ENCODE data around the gene SH2D2A.

DNA sequence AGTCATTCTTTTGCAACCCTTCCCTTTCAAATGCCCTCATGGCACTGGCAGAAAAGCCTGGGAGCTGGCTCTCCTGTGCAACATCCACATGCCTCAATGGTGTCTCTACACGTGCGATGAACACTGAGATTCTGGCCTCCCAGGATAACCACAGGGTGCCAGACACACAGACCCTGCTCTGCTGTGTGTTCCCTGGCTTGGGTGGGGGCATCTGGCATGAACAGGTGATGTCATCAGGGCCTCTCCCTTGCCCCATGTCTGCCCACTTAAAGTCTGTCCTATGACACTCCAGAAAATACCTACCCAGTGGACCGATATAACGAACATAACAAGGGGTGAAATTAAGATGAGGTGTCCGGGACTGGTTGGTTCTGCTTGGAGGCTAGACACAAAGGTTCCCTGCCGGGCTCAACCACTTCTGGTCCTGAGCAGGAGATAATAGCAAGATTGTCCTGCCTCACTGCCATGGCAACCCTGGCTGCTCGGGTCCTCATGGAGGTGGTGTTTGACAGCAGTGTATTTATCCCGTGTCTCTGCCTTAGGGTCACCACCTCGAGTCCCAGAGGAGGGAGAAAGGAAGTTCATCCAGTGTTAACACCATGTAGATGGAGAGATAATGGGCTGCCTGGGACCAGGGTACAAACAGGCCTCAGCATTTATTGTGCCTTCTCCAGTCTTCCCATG is 22.9 kb upstream of the SH2D2A start:
- TF ChIP-seq, protein P1, sequence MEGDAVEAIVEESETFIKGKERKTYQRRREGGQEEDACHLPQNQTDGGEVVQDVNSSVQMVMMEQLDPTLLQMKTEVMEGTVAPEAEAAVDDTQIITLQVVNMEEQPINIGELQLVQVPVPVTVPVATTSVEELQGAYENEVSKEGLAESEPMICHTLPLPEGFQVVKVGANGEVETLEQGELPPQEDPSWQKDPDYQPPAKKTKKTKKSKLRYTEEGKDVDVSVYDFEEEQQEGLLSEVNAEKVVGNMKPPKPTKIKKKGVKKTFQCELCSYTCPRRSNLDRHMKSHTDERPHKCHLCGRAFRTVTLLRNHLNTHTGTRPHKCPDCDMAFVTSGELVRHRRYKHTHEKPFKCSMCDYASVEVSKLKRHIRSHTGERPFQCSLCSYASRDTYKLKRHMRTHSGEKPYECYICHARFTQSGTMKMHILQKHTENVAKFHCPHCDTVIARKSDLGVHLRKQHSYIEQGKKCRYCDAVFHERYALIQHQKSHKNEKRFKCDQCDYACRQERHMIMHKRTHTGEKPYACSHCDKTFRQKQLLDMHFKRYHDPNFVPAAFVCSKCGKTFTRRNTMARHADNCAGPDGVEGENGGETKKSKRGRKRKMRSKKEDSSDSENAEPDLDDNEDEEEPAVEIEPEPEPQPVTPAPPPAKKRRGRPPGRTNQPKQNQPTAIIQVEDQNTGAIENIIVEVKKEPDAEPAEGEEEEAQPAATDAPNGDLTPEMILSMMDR (IDR thresholded peaks at IDR 0.05; ENCODE audit: borderline replicate concordance, extremely low read depth, low read length, poor library complexity, severe bottlenecking): no peak
- no peak for TF ChIP-seq EZH2 (IDR thresholded peaks at IDR 0.05; ENCODE audit: borderline replicate concordance, low read depth, low read length, severe bottlenecking)

Measured in DND-41 (cell line).